ENCODE measurements around the gene MAGI3.

GRCh38 chr1:113467991-113468390 is 77.7 kb downstream of the MAGI3 start:
- TF ChIP-seq CTCF (IDR thresholded peaks at IDR 0.05) (no peak), POLR2A (IDR thresholded peaks at IDR 0.05) (no peak)
